Endothelial cell of umbilical vein (primary cell): Measurements from ENCODE around the gene YIPF2. TPM values are rescaled to one million over a fixed set of nuclear protein-coding genes. Genes with fewer than 3 reads are reported as not detected.

Experiments
- BruUV-seq: library from RNA; stranded (reverse); fragments of 400-500 nt; replicated peaks from 2 replicates; lab custom pipeline; 2021; lab: Mats Ljungman, UMichigan
- CTCF ChIA-PET: fragments of 300-600, 350-600 bp; sonication (Branson Sonifier 250); formaldehyde crosslinking; loops from one replicate; lab custom pipeline; 2021; ENCODE audit warnings: antibody characterized with exemption, inconsistent platforms; lab: Charles Lee
- POLR2A ChIA-PET: fragments of 300-600, 350-600 bp; sonication (Branson Sonifier 250); formaldehyde crosslinking; loops from one replicate; lab custom pipeline; 2021; ENCODE audit warnings: antibody characterized with exemption, inconsistent platforms; lab: Charles Lee
- DNase-seq: peaks from one replicate; pipeline ENCODE4 v3.0.0-alpha.2; 2011; ENCODE audit warnings: low read depth, low spot score
- FAIRE-seq: peaks from 2 replicates; lab custom pipeline; 2011; peaks lifted over from hg19 to GRCh38; lab: Jason Lieb, UNC
- H2AFZ ChIP-seq: 2 replicates; pipeline ENCODE4 v1.6.0; 2012; ENCODE audit warnings: low read depth, low read length, control low read depth, inconsistent platforms
- H3K27ac ChIP-seq: 2 replicates; pipeline ENCODE4 v1.5.1; 2011; ENCODE audit warnings: low read depth, mild to moderate bottlenecking, control low read depth, low read length, moderate library complexity; ENCODE audit not compliant: insufficient read depth
- H3K27me3 ChIP-seq, 2 experiments: 2 replicates each; pipeline versions ENCODE4 v1.6.0 to v1.6.1; 2011; ENCODE audit warnings: low read length in 2 of 2, mixed read lengths in 1 of 2; ENCODE audit not compliant: control insufficient read depth in 2 of 2, insufficient read depth in 2 of 2
- H3K36me3 ChIP-seq, 2 experiments: 2 replicates in 1 of 2; 3 replicates in 1 of 2; pipeline ENCODE4 v1.5.1; 2011; ENCODE audit warnings: low read length in 2 of 2, mild to moderate bottlenecking in 1 of 2, moderate library complexity in 1 of 2; ENCODE audit not compliant: control insufficient read depth in 2 of 2, insufficient read depth in 2 of 2; ENCODE audit errors: extremely low read depth in 1 of 2
- H3K4me1 ChIP-seq: 3 replicates; pipeline ENCODE4 v1.5.1; 2011; ENCODE audit warnings: mild to moderate bottlenecking, low read length; ENCODE audit not compliant: control insufficient read depth, insufficient read depth; ENCODE audit errors: extremely low read depth
- H3K4me2 ChIP-seq: 2 replicates; pipeline ENCODE4 v1.6.1; 2011; ENCODE audit warnings: low read length, control low read depth, mixed read lengths; ENCODE audit not compliant: insufficient read depth
- H3K4me3 ChIP-seq, 3 experiments: fragments of 200-600 bp in 1 of 3; sonication (generic), shearing (Covaris generic) in 1 of 3; replicated peaks in 1 of 3; 2 replicates each; pipeline ENCODE4 v1.5.1; 2011 to 2016; ENCODE audit warnings: control low read depth in 3 of 3, low read length in 3 of 3, mild to moderate bottlenecking in 2 of 3, inconsistent platforms in 1 of 3, low read depth in 1 of 3, moderate library complexity in 1 of 3; ENCODE audit not compliant: insufficient read depth in 1 of 3
- H3K79me2 ChIP-seq: 2 replicates; pipeline ENCODE4 v1.6.0; 2012; ENCODE audit warnings: low read length, inconsistent platforms; ENCODE audit not compliant: control insufficient read depth, insufficient read depth
- H3K9ac ChIP-seq: replicated peaks from 2 replicates; pipeline ENCODE3; 2011; ENCODE audit warnings: low read length, control low read depth; ENCODE audit not compliant: insufficient read depth; ENCODE audit errors: extremely low read depth
- H3K9me1 ChIP-seq: replicated peaks from 3 replicates; pipeline ENCODE4 v1.6.0; 2011; ENCODE audit warnings: mild to moderate bottlenecking, low read length; ENCODE audit not compliant: control insufficient read depth, insufficient read depth; ENCODE audit errors: extremely low read depth
- H3K9me3 ChIP-seq: replicated peaks from 2 replicates; pipeline ENCODE4 v1.5.1; 2012; ENCODE audit warnings: low read length, inconsistent platforms; ENCODE audit not compliant: control insufficient read depth, insufficient read depth
- H4K20me1 ChIP-seq: replicated peaks from 2 replicates; pipeline ENCODE3; 2011; ENCODE audit warnings: mild to moderate bottlenecking, low read length; ENCODE audit not compliant: control insufficient read depth, insufficient read depth; ENCODE audit errors: extremely low read depth
- CTCF ChIP-seq, 2 donors: IDR thresholded peaks; 1 replicate in 1 of 2; 2 replicates in 1 of 2; pipeline ENCODE4 v1.5.1; 2011; ENCODE audit warnings: low read length in 2 of 2, mild to moderate bottlenecking in 2 of 2, moderate library complexity in 2 of 2, control low read depth in 1 of 2, inconsistent platforms in 1 of 2, low read depth in 1 of 2; ENCODE audit not compliant: insufficient read depth in 1 of 2; ENCODE audit errors: extremely low read depth in 1 of 2
- EZH2 ChIP-seq: IDR thresholded peaks from 2 replicates; pipeline ENCODE4 v1.6.1; 2012; ENCODE audit warnings: borderline replicate concordance, low read depth, mild to moderate bottlenecking, moderate library complexity, low read length, inconsistent platforms; ENCODE audit not compliant: severe bottlenecking
- FOS ChIP-seq: IDR thresholded peaks from 2 replicates; pipeline ENCODE4 v1.6.1; 2011; ENCODE audit warnings: mild to moderate bottlenecking, low read length, moderate library complexity, borderline replicate concordance; ENCODE audit not compliant: insufficient read depth
- GATA2 ChIP-seq: IDR thresholded peaks from 2 replicates; pipeline ENCODE4 v1.7.0; 2011; ENCODE audit warnings: low read depth, mild to moderate bottlenecking, moderate library complexity, mixed read lengths, low read length; ENCODE audit not compliant: insufficient read length, insufficient read depth
- JUN ChIP-seq: IDR thresholded peaks from 2 replicates; pipeline ENCODE4 v1.6.1; 2011; ENCODE audit warnings: borderline replicate concordance, low read depth; ENCODE audit not compliant: insufficient read length, insufficient read depth
- MAX ChIP-seq: IDR thresholded peaks from 2 replicates; pipeline ENCODE4 v1.6.1; 2011; ENCODE audit not compliant: insufficient read depth, insufficient read length
- POLR2A ChIP-seq: IDR thresholded peaks from 2 replicates; pipeline ENCODE4 v1.6.1; 2012; ENCODE audit warnings: low read depth, mild to moderate bottlenecking, control low read depth, low read length
- POLR2AphosphoS5 ChIP-seq: IDR thresholded peaks from 2 replicates; pipeline ENCODE4 v1.6.1; 2012; ENCODE audit warnings: low read depth, mild to moderate bottlenecking, control low read depth, low read length, moderate library complexity; ENCODE audit not compliant: insufficient read depth
- dilution Hi-C: fragments of 300-500 bp; cut with MboI; formaldehyde crosslinking; loops from one replicate; pipeline ENCODE4 v1.15.0; 2019; ENCODE audit warnings: low sequenced_read_pairs; ENCODE audit not compliant: extremely low pct_ligation_motif_present
- intact Hi-C: fragments of 100-400 bp; cut with micrococcal nuclease; formaldehyde crosslinking; loops from one replicate; pipeline ENCODE4 v1.10.0; 2022
- polyA plus RNA-seq, 4 experiments: library from polyadenylated mRNA; depleted of rRNA in 3 of 4; stranded (reverse) in 3 of 4; unstranded in 1 of 4; fragments of >200 nt; gene quantifications; 2 replicates each; pipeline versions ENCODE4 v1.2.1 to v1.2.3, GENCODE V29; 2011 to 2012; ENCODE audit warnings: missing spikeins in 1 of 4
- total RNA-seq: library from RNA; stranded (reverse); gene quantifications from 2 replicates; pipeline ENCODE4 v1.2.3, GENCODE V29; 2021

YIPF2 gene
- total and polyA plus RNA-seq, 2 donors (not counting 3 experiments of a cell fraction or from before 2014, with no cell fraction given) = 47.8 to 104 TPM

GRCh38 chr19:10921910-10922637 lies 6.4 kb downstream of the YIPF2 start:
- H3K36me3 ChIP-seq = peaks cover 0 to 45% of the 10 kb centered on the region in 2 experiments
- no peaks in the 10 kb centered on the region for H3K27me3 ChIP-seq
- H3K9me3 ChIP-seq = no peaks in the 10 kb centered on the region
- no peak for FAIRE-seq
- POLR2A ChIA-PET = no interaction called here
- no peak overlapping the region for H3K4me3 ChIP-seq
- BruUV-seq = TSS peak; percentile 54
- no peaks in the 10 kb centered on the region for H3K79me2 ChIP-seq
- CTCF ChIA-PET = interaction anchor here (1.0 to 1.3 kb wide), 4 partner anchors 15 to 51 kb away, joined by 3 to 4 read pairs (median 3); partner anchors contain the start of gene CARM1
- no peak overlapping the region for H3K9ac ChIP-seq
- intact Hi-C loops = no loop called here
- dilution Hi-C loops = no loop called here
- no peaks in the 10 kb centered on the region for H3K4me1 ChIP-seq
- H4K20me1 ChIP-seq = no peaks in the 10 kb centered on the region
- H2AFZ ChIP-seq = no peak overlapping the region
- H3K4me2 ChIP-seq = no peak overlapping the region
- TF ChIP-seq POLR2A = no peak
- no peak for TF ChIP-seq EZH2
- no peak for TF ChIP-seq FOS
- no peak for TF ChIP-seq JUN
- no peak for TF ChIP-seq GATA2
- no peak for TF ChIP-seq POLR2AphosphoS5
- no peak for TF ChIP-seq MAX
- TF ChIP-seq CTCF (IDR thresholded peaks at IDR 0.05; ENCODE audit: extremely low read depth in 1 of 2, insufficient read depth in 1 of 2, low read depth in 1 of 2, low read length in 2 of 2) = no peak
- H3K9me1 ChIP-seq = no peaks in the 10 kb centered on the region
- DNase-seq = no peak
- H3K27ac ChIP-seq = no peak overlapping the region
